CD4-positive, CD25-positive, alpha-beta regulatory T cell (primary cell): ENCODE data around the gene ALMS1. TPM values are rescaled to one million over a fixed set of nuclear protein-coding genes. Genes with fewer than 3 reads are reported as not detected.

Experiments used
- ATAC-seq, 2 donors: fragments of 150-1000 bp; cut with Tn5 transposase; one replicate each; pipeline ENCODE4 v1.10.0; 2021; ENCODE audit warnings: low read depth in 2 of 2, moderate number of reproducible peaks in 2 of 2, moderate library complexity in 1 of 2
- DNase-seq, 3 donors: peaks; one replicate each; pipeline versions ENCODE4 v3.0.0 to v3.0.0-alpha.2; 2012 to 2022; ENCODE audit warnings: mixed read lengths in 1 of 3
- H3K27ac ChIP-seq: one replicate; pipeline ENCODE4 v1.7.0; 2013; ENCODE audit warnings: mild to moderate bottlenecking, low read length; ENCODE audit not compliant: insufficient read depth, poor library complexity, severe bottlenecking
- H3K27me3 ChIP-seq: one replicate; pipeline ENCODE4 v1.7.0; 2013; ENCODE audit warnings: low read length; ENCODE audit not compliant: control insufficient read depth, insufficient read depth
- H3K36me3 ChIP-seq: one replicate; pipeline ENCODE4 v1.7.0; 2013; ENCODE audit warnings: mild to moderate bottlenecking, low read length, moderate library complexity; ENCODE audit not compliant: control insufficient read depth, insufficient read depth
- H3K4me1 ChIP-seq: 2 replicates; pipeline ENCODE4 v1.7.0; 2013; ENCODE audit warnings: mild to moderate bottlenecking, low read length; ENCODE audit not compliant: insufficient read depth, control insufficient read depth, poor library complexity, severe bottlenecking
- H3K4me3 ChIP-seq: one replicate; pipeline ENCODE4 v1.7.0; 2013; ENCODE audit warnings: low read depth, mild to moderate bottlenecking, low read length, moderate library complexity
- H3K9me3 ChIP-seq, 2 experiments: 1 replicate in 1 of 2; 2 replicates in 1 of 2; pipeline ENCODE4 v1.7.0; 2013; ENCODE audit warnings: low read length in 2 of 2, mild to moderate bottlenecking in 1 of 2, moderate library complexity in 1 of 2; ENCODE audit not compliant: control insufficient read depth in 2 of 2
- H3K27ac Mint-ChIP-seq, 3 donors: one replicate each; pipeline ENCODE4 v1.8.0; 2020 to 2022; ENCODE audit warnings: mild to moderate bottlenecking in 3 of 3, mixed read lengths in 3 of 3, moderate library complexity in 2 of 3
- H3K27me3 Mint-ChIP-seq: one replicate; pipeline ENCODE4 v1.8.0; 2022; ENCODE audit warnings: mild to moderate bottlenecking, mixed read lengths
- H3K36me3 Mint-ChIP-seq: one replicate; pipeline ENCODE4 v1.8.0; 2020; ENCODE audit warnings: mixed read lengths
- H3K4me1 Mint-ChIP-seq, 4 donors: one replicate each; pipeline ENCODE4 v1.8.0; 2020 to 2022; ENCODE audit warnings: mixed read lengths in 4 of 4, mild to moderate bottlenecking in 1 of 4
- H3K4me3 Mint-ChIP-seq, 4 donors: one replicate each; pipeline ENCODE4 v1.8.0; 2020 to 2022; ENCODE audit warnings: mild to moderate bottlenecking in 4 of 4, mixed read lengths in 4 of 4, moderate library complexity in 3 of 4
- H3K9me3 Mint-ChIP-seq, 7 donors: one replicate each; pipeline ENCODE4 v1.8.0; 2020 to 2022; ENCODE audit warnings: mixed read lengths in 7 of 7, mild to moderate bottlenecking in 3 of 7, moderate library complexity in 2 of 7
- polyA plus RNA-seq, 4 donors: library from polyadenylated mRNA; unstranded; fragments of 300-500 nt; fragmentation: Illumina TruSeq; gene quantifications; one replicate each; pipeline ENCODE4 v1.2.3, GENCODE V29; 2021
- total RNA-seq: library from RNA; stranded (reverse); gene quantifications from one replicate; pipeline ENCODE4 v1.2.3, GENCODE V29; 2022

ALMS1 gene
- total and polyA plus RNA-seq, 5 donors from 2014 or later = 1.6 to 29.3 (median 2.7) TPM

DNA sequence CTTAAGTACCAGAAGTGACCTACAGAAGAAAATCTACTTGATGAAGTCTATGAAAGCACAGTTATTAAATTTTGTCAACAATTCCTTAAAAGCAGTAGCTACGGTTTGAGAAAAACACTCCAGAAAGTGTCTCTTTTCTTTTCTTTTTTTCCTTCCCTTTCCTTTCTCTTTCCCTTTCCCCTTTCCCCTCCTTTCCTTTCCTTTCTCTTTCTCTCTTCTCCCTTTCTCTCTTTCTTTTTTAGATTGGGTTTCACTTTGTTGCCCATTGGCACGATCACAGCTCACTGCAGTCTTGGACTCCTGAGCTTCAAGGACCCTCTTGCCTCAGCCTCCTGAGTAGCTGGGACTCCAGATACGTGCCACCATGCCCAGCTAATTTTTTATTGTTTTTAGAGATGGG is 2.6 kb upstream of the ALMS1 start:
- H3K27me3 ChIP-seq = peaks cover 6% of the 10 kb centered on the region
- H3K27ac ChIP-seq = no peak overlapping the region
- Mint-ChIP-seq H3K27ac (peak overlapping the region in 1 of 3 donors; percentile 52), H3K36me3 (no peaks in the 10 kb centered on the region), H3K4me1 (peaks cover 14 to 29% (median 20%) of the 10 kb centered on the region in 4 donors), H3K27me3 (peaks cover 16% of the 10 kb centered on the region), H3K9me3 (peaks cover 0 to 1% (median 0%) of the 10 kb centered on the region in 7 donors), H3K4me3 (peak overlapping the region in 1 of 4 donors; percentile 86)
- no peak for ATAC-seq
- H3K4me3 ChIP-seq = no peak overlapping the region
- no peaks in the 10 kb centered on the region for H3K36me3 ChIP-seq
- no peaks in the 10 kb centered on the region for H3K9me3 ChIP-seq
- H3K4me1 ChIP-seq = peaks cover 22% of the 10 kb centered on the region
- no peak for DNase-seq

DNA sequence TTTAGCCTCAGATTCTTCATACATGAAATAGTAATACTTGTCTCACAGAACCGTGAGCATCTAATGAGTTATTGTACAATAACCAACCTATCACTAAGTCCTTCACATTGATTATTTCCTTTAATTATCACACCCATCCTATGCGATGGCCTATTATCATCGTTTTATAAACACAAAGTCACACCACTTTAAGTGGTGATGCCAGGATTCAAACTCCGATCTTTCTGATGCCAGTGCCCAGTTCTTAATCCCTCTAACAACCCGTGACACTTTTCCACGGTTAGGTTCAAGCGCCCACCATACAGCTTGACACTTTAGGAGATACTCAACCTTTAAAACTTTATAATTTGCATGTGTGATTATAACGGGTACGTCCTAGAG is 523 bp upstream of the ALMS1 start:
- Mint-ChIP-seq H3K27me3 (peaks cover 1% of the 10 kb centered on the region), H3K4me1 (peaks cover 14 to 39% (median 31%) of the 10 kb centered on the region in 4 donors), H3K9me3 (peaks cover 0 to 2% (median 0%) of the 10 kb centered on the region in 7 donors), H3K27ac (peak overlapping the region; percentile 93 to 97 (median 97)), H3K4me3 (peak overlapping the region; percentile 88 to 94 (median 92)), H3K36me3 (peaks cover under 1% of the 10 kb centered on the region)
- no peak for DNase-seq
- Histone ChIP-seq H3K9me3 (no peaks in the 10 kb centered on the region), H3K4me1 (peaks cover 22% of the 10 kb centered on the region), H3K27me3 (peaks cover 2% of the 10 kb centered on the region), H3K4me3 (peak overlapping the region; percentile 85), H3K27ac (peak overlapping the region; percentile 84), H3K36me3 (no peaks in the 10 kb centered on the region)
- no peak for ATAC-seq

DNA sequence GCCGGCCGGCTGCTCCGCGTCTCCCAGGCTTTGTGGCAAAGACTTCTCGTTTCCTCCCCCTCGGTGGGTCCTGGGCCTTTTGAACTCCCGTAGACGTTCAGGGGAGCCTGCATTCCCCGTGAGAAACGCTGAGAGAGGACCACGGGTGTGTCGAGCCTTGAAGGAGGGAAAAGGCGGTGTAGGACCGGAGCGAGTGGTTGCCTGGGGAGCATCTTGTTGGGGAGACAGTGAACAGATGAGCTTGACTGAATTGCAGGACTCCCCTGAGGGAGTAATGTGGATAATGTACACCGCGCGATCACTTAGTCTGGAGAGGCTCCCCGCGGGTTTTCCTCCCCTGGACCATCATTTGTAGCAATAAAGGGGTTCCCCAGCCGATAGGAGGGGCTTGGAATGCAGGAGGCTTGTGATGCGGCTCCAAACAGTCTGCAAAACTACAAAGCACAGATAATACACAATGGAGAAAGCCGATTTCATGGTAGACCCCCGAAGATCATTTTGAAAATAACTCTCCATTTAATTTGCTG is 769 bp downstream of the ALMS1 start:
- Mint-ChIP-seq H3K36me3 (peaks cover 7% of the 10 kb centered on the region), H3K4me3 (peak overlapping the region; percentile 88 to 94 (median 92)), H3K27me3 (no peaks in the 10 kb centered on the region), H3K9me3 (peaks cover 0 to 2% (median 0%) of the 10 kb centered on the region in 7 donors), H3K4me1 (peaks cover 14 to 46% (median 34%) of the 10 kb centered on the region in 4 donors), H3K27ac (peak overlapping the region; percentile 89 to 93 (median 92))
- no peaks in the 10 kb centered on the region for H3K27me3 ChIP-seq
- peaks cover 22% of the 10 kb centered on the region for H3K4me1 ChIP-seq
- ATAC-seq (peak; percentile 0 to 1), DNase-seq (no peak)
- no peaks in the 10 kb centered on the region for H3K36me3 ChIP-seq
- H3K27ac ChIP-seq = peak overlapping the region; percentile 84
- H3K4me3 ChIP-seq = peak overlapping the region; percentile 86
- no peaks in the 10 kb centered on the region for H3K9me3 ChIP-seq

DNA sequence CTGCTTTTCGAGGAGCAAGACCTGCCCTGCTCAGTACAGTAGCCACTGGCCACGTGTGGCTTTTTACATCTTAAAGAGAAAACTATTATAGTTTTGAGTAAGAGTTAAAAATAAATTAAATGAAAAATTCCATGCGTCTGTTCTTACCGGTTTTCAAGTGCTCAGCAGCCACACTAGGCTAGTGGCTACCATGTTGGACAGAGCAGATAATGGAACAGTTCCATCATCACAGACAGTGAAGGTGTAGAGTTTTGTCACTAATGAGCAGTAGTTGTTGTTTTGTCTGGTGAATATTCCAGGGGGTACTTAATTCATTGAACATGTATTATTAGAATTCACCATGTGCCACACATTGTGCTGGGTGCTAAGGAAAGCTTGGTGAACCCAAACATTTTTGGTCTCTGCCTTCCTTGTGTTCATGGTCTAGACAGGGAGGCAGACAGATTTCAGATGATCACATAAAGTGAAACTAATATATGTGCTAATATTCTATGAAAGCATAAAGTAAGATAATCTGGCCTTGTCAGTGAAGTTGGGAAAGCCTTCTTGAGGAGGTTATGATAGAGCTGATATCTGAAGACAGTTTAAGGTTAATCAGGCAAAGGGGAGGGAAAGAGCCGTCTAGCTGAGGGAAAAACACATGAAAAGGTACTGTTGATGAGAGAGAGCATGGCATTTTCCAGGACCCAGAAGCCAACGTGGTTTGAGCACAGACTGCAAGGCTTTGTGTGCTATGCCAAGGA is 1.4 kb downstream of the ALMS1 start:
- H3K4me3 Mint-ChIP-seq = peak overlapping the region; percentile 88 to 94 (median 92)
- ATAC-seq = no peak
- H3K27me3 Mint-ChIP-seq = no peaks in the 10 kb centered on the region
- peaks cover 14 to 52% (median 36%) of the 10 kb centered on the region in 4 donors for H3K4me1 Mint-ChIP-seq
- H3K4me1 ChIP-seq = peaks cover 22% of the 10 kb centered on the region
- no peaks in the 10 kb centered on the region for H3K9me3 ChIP-seq
- no peaks in the 10 kb centered on the region for H3K36me3 ChIP-seq
- no peak for DNase-seq
- peak overlapping the region; percentile 84 for H3K27ac ChIP-seq
- H3K9me3 Mint-ChIP-seq = peaks cover 0 to 2% (median 0%) of the 10 kb centered on the region in 7 donors
- peaks cover 7% of the 10 kb centered on the region for H3K36me3 Mint-ChIP-seq
- H3K27me3 ChIP-seq = no peaks in the 10 kb centered on the region
- peak overlapping the region; percentile 86 for H3K4me3 ChIP-seq
- H3K27ac Mint-ChIP-seq = peak overlapping the region in 2 of 3 donors; percentile 92 to 93

DNA sequence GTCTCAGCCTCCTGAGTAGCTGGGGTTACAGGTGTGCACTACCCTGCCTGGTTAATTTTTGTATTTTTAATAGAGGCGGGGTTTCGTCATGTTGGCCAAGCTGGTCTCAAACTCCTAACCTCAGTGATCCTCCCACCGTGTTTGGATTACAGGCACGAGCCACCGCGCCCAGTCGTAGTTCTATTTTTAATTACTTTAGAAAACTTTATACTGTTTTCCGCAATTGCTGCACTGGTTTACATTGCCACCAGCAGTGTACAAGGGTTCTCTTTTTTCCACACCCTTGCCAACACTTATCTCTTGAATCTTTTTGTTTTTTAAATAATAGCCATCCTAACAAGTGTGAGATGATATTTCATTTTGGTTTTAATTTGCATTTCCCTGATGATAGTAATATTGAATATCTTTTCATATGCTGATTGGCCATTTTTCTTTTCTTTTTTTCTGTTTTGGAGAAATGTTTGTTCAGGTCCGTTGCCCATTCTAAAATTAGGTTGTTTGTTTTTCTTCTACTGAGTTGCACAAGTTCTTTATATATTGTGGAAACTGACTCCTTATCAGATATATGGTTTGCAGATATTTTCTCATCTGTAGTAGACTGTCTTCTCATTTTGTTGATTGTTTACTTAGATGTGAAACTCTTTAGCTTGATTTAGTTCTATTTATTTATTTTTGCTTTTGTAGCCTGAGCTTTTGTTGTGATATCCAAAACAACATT is 16.9 kb downstream of the ALMS1 start:
- peaks cover 9 to 28% (median 22%) of the 10 kb centered on the region in 4 donors for H3K4me1 Mint-ChIP-seq
- no peak overlapping the region for H3K4me3 Mint-ChIP-seq
- peaks cover 10 to 26% of the 10 kb centered on the region in 2 experiments for H3K9me3 ChIP-seq
- H3K27ac Mint-ChIP-seq = peak overlapping the region in 1 of 3 donors; percentile 57
- no peak for DNase-seq
- no peaks in the 10 kb centered on the region for H3K27me3 ChIP-seq
- H3K4me1 ChIP-seq = no peaks in the 10 kb centered on the region
- no peak for ATAC-seq
- H3K36me3 ChIP-seq = peaks cover 10% of the 10 kb centered on the region
- peaks cover 63% of the 10 kb centered on the region for H3K36me3 Mint-ChIP-seq
- H3K9me3 Mint-ChIP-seq = peaks cover 0 to 36% (median 16%) of the 10 kb centered on the region in 7 donors
- no peaks in the 10 kb centered on the region for H3K27me3 Mint-ChIP-seq
- H3K27ac ChIP-seq = no peak overlapping the region
- no peak overlapping the region for H3K4me3 ChIP-seq

DNA sequence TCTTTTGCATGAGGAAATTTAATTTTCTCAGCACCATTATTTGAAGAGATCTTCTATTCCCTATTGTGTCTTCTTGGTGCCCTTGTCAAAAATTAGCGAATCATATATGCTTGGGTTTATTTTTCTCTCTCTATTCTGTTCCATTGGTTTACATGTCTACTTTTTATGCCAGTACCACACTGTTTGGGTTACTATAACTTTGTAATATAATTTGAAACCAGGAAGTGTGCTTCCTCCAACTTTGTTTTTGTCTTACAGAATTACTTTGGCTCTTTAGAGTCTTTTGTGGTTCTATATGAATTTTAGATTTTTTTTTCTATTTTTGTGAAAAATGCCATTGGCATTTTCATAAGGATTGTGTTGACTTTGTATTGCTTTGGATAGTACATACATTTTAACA is 17.6 kb downstream of the ALMS1 start:
- no peak overlapping the region for H3K4me3 ChIP-seq
- H3K27me3 ChIP-seq = no peaks in the 10 kb centered on the region
- peaks cover 10 to 26% of the 10 kb centered on the region in 2 experiments for H3K9me3 ChIP-seq
- H3K4me1 ChIP-seq = no peaks in the 10 kb centered on the region
- DNase-seq = no peak
- ATAC-seq = no peak
- H3K4me3 Mint-ChIP-seq = no peak overlapping the region
- H3K27ac Mint-ChIP-seq = no peak overlapping the region
- peaks cover 5 to 24% (median 22%) of the 10 kb centered on the region in 4 donors for H3K4me1 Mint-ChIP-seq
- peaks cover 0 to 33% (median 16%) of the 10 kb centered on the region in 7 donors for H3K9me3 Mint-ChIP-seq
- H3K36me3 Mint-ChIP-seq = peaks cover 58% of the 10 kb centered on the region
- no peak overlapping the region for H3K27ac ChIP-seq
- peaks cover 10% of the 10 kb centered on the region for H3K36me3 ChIP-seq
- H3K27me3 Mint-ChIP-seq = no peaks in the 10 kb centered on the region

DNA sequence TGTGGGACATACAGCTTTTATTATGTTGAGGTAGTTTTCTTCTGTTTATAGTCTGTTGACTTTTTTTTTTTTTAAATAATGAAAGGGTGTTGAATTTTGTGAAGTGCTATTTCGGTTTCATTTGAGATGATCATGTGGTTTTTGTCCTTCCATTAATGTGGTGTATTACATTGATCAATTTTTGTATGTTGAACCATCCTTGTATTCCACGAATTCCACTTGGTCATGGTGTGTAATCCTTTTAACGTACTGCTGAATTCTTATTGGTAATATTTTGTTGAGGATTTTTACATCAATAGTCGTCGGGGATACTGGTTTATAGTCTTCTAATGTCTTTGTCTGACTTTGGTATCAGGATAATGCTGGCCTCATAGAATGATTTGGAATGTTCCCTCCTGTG is 18.8 kb downstream of the ALMS1 start:
- Histone ChIP-seq H3K27ac (no peak overlapping the region), H3K9me3 (peaks cover 7 to 19% of the 10 kb centered on the region in 2 experiments), H3K4me1 (no peaks in the 10 kb centered on the region), H3K36me3 (peaks cover 10% of the 10 kb centered on the region), H3K27me3 (no peaks in the 10 kb centered on the region), H3K4me3 (no peak overlapping the region)
- H3K4me3 Mint-ChIP-seq = peak overlapping the region in 1 of 4 donors; percentile 11
- peaks cover 0 to 27% (median 12%) of the 10 kb centered on the region in 7 donors for H3K9me3 Mint-ChIP-seq
- DNase-seq (no peak), ATAC-seq (no peak)
- no peak overlapping the region for H3K27ac Mint-ChIP-seq
- peaks cover 55% of the 10 kb centered on the region for H3K36me3 Mint-ChIP-seq
- H3K27me3 Mint-ChIP-seq = no peaks in the 10 kb centered on the region
- peaks cover 5 to 25% (median 20%) of the 10 kb centered on the region in 4 donors for H3K4me1 Mint-ChIP-seq
